PC-9 (cell line): Measurements from ENCODE around the gene SORCS2.

Source experiments
- CTCF ChIP-seq: fragments of 200-600 bp; sonication (generic); conservative IDR thresholded peaks from 2 replicates; pipeline ENCODE4 v1.6.1; 2017; ENCODE audit warnings: mixed run types, antibody characterized with exemption, mild to moderate bottlenecking, moderate library complexity
- EZH2 ChIP-seq: fragments of 200-600 bp; sonication (generic); IDR thresholded peaks from 2 replicates; pipeline ENCODE4 v1.8.0; 2017; ENCODE audit warnings: antibody characterized with exemption, low read depth

GRCh38 chr4:7190691-7191545 is 1.4 kb upstream of the SORCS2 start:
- TF ChIP-seq CTCF (no peak), EZH2 (no peak)
